OCI-LY7 (cell line): ENCODE measurements around the gene RAB10. TPM values are rescaled to one million over a fixed set of nuclear protein-coding genes. Genes with fewer than 3 reads are reported as not detected.

Experiments
- BruUV-seq: library from RNA; stranded (reverse); fragments of 400-500 nt; replicated peaks from 2 replicates; lab custom pipeline; 2021; lab: Mats Ljungman, UMichigan
- CTCF ChIA-PET: fragments of 300-600 bp; sonication (Branson Sonifier 250); formaldehyde crosslinking; loops from one replicate; lab custom pipeline; 2022; ENCODE audit warnings: antibody characterized with exemption; ENCODE audit not compliant: unreplicated experiment; lab: Charles Lee
- POLR2A ChIA-PET: fragments of 300-600 bp; sonication (Branson Sonifier 250); formaldehyde crosslinking; loops from one replicate; lab custom pipeline; 2022; ENCODE audit warnings: antibody characterized with exemption; lab: Charles Lee
- DNase-seq: peaks from one replicate; pipeline ENCODE4 v3.0.0-alpha.2; 2015; ENCODE audit warnings: low spot score
- H2AFZ ChIP-seq: fragments of 200-600 bp; sonication (generic), shearing (Covaris generic); 2 replicates; pipeline ENCODE4 v1.6.1; 2014; ENCODE audit warnings: mild to moderate bottlenecking, antibody characterized with exemption, low read length, moderate library complexity
- H3K27ac ChIP-seq: fragments of 200-600 bp; sonication (generic); 2 replicates; pipeline ENCODE4 v1.5.1; 2014; ENCODE audit warnings: mixed run types, low read depth, mild to moderate bottlenecking, moderate library complexity, low read length, inconsistent platforms; ENCODE audit not compliant: poor library complexity, severe bottlenecking
- H3K36me3 ChIP-seq: fragments of 200-600 bp; sonication (generic); 2 replicates; pipeline ENCODE4 v1.6.1; 2014; ENCODE audit warnings: mild to moderate bottlenecking, antibody characterized with exemption, low read length, moderate library complexity, mixed read lengths; ENCODE audit not compliant: insufficient read depth
- H3K4me1 ChIP-seq: fragments of 200-600 bp; sonication (generic); 2 replicates; pipeline ENCODE4 v1.5.1; 2014; ENCODE audit warnings: mild to moderate bottlenecking, low read length; ENCODE audit not compliant: insufficient read depth, poor library complexity, severe bottlenecking
- H3K4me2 ChIP-seq: fragments of 200-600 bp; sonication (generic); 2 replicates; pipeline ENCODE4 v1.6.1; 2014; ENCODE audit warnings: mild to moderate bottlenecking, low read length
- H3K4me3 ChIP-seq: fragments of 200-600 bp; sonication (generic); 2 replicates; pipeline ENCODE4 v1.5.1; 2014; ENCODE audit warnings: mild to moderate bottlenecking, low read depth, low read length; ENCODE audit not compliant: poor library complexity, severe bottlenecking
- H3K79me2 ChIP-seq: fragments of 200-600 bp; sonication (generic); 2 replicates; pipeline ENCODE4 v1.6.1; 2016; ENCODE audit warnings: low read depth, mild to moderate bottlenecking, low read length, moderate library complexity, mixed read lengths; ENCODE audit not compliant: insufficient read depth
- H3K9me2 ChIP-seq: fragments of 200-600 bp; sonication (generic); 2 replicates; pipeline ENCODE4 v1.6.1; 2016; ENCODE audit warnings: mild to moderate bottlenecking, low read length, mixed read lengths; ENCODE audit not compliant: insufficient read depth
- H3K9me3 ChIP-seq: fragments of 200-600 bp; sonication (generic); 2 replicates; pipeline ENCODE4 v1.6.1; 2014; ENCODE audit warnings: mild to moderate bottlenecking, mixed run types, low read length, mixed read lengths
- H4K20me1 ChIP-seq: fragments of 200-600 bp; sonication (generic); 2 replicates; pipeline ENCODE4 v1.6.1; 2014; ENCODE audit warnings: mild to moderate bottlenecking, antibody characterized with exemption, low read length, moderate library complexity, mixed read lengths; ENCODE audit not compliant: insufficient read depth
- EZH2phosphoT487 ChIP-seq: fragments of 200-600 bp; sonication (generic); IDR thresholded peaks from 2 replicates; pipeline ENCODE4 v1.6.1; 2018; ENCODE audit warnings: low read depth, borderline replicate concordance, mild to moderate bottlenecking, mixed run types, antibody characterized with exemption, low read length, moderate library complexity, mixed read lengths
- intact Hi-C: fragments of 100-400 bp; cut with micrococcal nuclease; formaldehyde crosslinking; loops from one replicate; pipeline ENCODE4 v1.10.0; 2022; ENCODE audit not compliant: unreplicated experiment
- total RNA-seq, 2 experiments: library from RNA; depleted of rRNA in 1 of 2; stranded (reverse); fragments of >200 nt in 1 of 2; shearing (Covaris generic) in 1 of 2; gene quantifications; 2 replicates each; pipeline ENCODE4 v1.2.3, GENCODE V29; 2014 to 2022
- TF ChIP-seq, protein P1 (sequence below): fragments of 200-600 bp; sonication (generic); conservative IDR thresholded peaks from 2 replicates; pipeline ENCODE4 v1.5.1; 2014; ENCODE audit warnings: mild to moderate bottlenecking, antibody characterized with exemption, low read length, moderate library complexity, mixed read lengths

The RAB10 gene
- total RNA-seq, 2 experiments from 2014 or later, result 58.3 to 96.7 TPM

- CTCF ChIA-PET, result no interaction called here
- H3K4me1 ChIP-seq, result peaks cover 28% of the 10 kb centered on the region
These were observed 36.8 kb downstream of the RAB10 start for GRCh38 chr2:26070730-26071129.

DNA sequence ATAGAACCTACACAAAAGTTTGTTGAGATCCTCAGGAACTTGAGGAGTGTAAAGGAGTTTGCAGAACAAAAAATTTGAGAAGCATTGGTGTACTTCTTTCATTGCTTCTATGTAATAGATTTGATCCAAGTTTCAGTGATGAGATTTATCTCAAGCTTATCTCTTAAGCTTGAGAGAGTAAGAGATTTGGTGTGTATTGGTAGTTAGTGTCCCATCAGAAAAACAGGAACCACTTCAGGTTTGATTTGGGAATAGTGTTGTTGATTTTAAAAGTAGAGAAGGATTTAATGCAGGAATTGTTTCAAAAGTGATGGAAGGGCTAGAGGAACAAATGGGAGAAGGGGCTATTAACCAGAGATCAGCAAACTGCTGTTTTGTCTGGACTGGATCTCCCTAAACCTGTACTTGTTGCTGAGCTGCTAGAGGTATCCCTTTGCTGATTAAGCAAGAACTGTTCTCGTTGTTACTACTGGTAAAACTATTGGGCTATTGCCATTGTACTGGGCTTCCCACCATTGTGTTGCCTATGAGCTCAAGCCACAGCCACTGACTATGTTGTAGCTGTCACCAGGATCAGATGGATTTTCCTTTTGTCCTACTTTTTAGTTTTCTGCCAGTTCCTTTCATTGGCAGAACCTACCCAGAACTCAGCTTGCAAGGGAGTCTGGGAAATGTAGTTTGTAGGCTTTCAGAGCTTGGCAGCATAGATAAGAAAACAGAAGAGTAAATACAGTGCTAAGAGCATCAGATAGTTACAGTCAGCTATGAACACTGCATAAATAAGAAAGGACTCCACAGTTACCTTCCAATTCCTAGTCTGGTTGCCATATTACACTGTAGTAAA lies 39.3 kb downstream of the RAB10 start:
- H4K20me1 ChIP-seq, result peaks cover 14% of the 10 kb centered on the region
- intact Hi-C loops, result no loop called here
- H3K4me1 ChIP-seq, result peaks cover 19% of the 10 kb centered on the region
- TF ChIP-seq, protein P1, sequence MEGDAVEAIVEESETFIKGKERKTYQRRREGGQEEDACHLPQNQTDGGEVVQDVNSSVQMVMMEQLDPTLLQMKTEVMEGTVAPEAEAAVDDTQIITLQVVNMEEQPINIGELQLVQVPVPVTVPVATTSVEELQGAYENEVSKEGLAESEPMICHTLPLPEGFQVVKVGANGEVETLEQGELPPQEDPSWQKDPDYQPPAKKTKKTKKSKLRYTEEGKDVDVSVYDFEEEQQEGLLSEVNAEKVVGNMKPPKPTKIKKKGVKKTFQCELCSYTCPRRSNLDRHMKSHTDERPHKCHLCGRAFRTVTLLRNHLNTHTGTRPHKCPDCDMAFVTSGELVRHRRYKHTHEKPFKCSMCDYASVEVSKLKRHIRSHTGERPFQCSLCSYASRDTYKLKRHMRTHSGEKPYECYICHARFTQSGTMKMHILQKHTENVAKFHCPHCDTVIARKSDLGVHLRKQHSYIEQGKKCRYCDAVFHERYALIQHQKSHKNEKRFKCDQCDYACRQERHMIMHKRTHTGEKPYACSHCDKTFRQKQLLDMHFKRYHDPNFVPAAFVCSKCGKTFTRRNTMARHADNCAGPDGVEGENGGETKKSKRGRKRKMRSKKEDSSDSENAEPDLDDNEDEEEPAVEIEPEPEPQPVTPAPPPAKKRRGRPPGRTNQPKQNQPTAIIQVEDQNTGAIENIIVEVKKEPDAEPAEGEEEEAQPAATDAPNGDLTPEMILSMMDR, result no peak
- TF ChIP-seq EZH2phosphoT487, result no peak
- DNase-seq, result no peak
- H3K4me2 ChIP-seq, result no peak overlapping the region
- no peaks in the 10 kb centered on the region for H3K9me2 ChIP-seq
- H3K4me3 ChIP-seq, result no peak overlapping the region
- BruUV-seq, result no TSS peak
- H3K27ac ChIP-seq, result no peak overlapping the region
- H3K36me3 ChIP-seq, result peaks cover 29% of the 10 kb centered on the region
- peaks cover 2% of the 10 kb centered on the region; the same call in 1 of the 2 replicates for H3K9me3 ChIP-seq
- ChIA-PET POLR2A (interaction anchor here (0.6 to 1.1 kb wide), 3 partner anchors 10 to 18 kb away, joined by 3 to 10 read pairs (median 4); no protein-coding TSS in a partner anchor), CTCF (interaction anchor here (0.5 kb wide), 1 partner anchor 647 kb away, joined by 7 read pairs; no protein-coding TSS in a partner anchor)
- H3K79me2 ChIP-seq, result peaks cover 99% of the 10 kb centered on the region
- H2AFZ ChIP-seq, result no peak overlapping the region

More at GRCh38 chr2:26070730-26071129, 36.8 kb downstream of the RAB10 start:
- POLR2A ChIA-PET, result interaction anchor here (0.7 to 1.6 kb wide), 2 partner anchors 19 to 29 kb away, joined by 3 to 5 read pairs; no protein-coding TSS in a partner anchor
- no peak for DNase-seq
- Histone ChIP-seq H3K36me3 (peaks cover 19% of the 10 kb centered on the region), H3K27ac (no peak overlapping the region), H3K9me3 (no peaks in the 10 kb centered on the region; the same call in 1 of the 2 replicates), H3K4me2 (no peak overlapping the region), H3K9me2 (no peaks in the 10 kb centered on the region), H3K4me3 (no peak overlapping the region), H3K79me2 (peaks cover 97% of the 10 kb centered on the region), H4K20me1 (peaks cover 24% of the 10 kb centered on the region), H2AFZ (no peak overlapping the region)
- no TSS peak for BruUV-seq
- TF ChIP-seq EZH2phosphoT487, result no peak
- TF ChIP-seq, protein P1, result no peak
- intact Hi-C loops, result no loop called here
